ENCODE data around the gene TCEA3.

Gene TCEA3

DNA sequence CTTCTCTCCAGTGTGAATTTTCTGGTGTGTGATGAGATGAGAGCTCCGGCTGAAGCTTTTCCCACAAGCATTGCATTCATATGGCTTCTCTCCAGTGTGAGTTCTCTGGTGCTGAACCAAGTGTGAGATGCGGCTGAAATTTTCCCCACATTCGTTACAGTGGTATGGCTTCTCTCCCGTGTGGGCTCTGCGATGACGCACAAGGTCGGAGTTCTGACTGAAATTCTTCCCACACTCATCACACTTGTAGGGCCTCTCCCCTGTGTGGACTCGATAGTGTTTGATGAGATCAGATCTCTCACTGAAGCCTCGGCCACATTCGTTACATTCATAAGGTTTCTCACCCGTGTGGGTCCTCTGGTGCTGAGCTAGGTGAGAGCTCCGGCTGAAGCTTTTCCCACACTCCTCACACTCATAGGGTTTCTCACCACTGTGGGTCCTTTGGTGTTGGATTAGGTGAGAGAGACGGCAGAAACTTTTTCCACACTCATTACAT is 62.3 kb downstream of the TCEA3 start:
- no peak for DNase-seq

DNA sequence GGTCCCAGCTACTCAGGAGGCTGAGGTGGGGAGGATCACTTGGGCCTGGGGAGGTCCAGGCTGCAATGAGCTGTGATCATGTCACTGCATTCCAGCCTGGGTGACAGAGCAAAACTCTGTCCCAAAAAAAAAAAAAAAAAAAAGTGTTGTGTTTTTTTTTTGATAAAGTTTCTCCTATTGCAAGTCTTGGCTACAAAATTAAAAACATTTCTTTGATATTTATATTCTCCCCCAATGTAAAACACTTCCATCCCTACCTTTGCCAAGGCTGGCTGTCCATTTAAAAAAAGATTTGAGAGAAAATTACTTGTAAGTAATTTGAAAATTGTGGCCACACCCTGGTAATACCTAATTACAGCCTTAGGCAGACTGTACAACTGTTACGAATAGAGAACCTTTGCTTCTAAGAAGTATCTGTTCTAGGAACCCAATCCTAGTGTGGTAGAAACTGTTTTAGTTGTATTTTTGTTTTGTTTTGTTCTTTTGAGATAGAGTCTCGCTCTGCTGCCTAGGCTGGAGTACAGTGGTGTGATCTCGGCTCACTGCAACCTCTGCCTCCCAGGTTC is 66.2 kb downstream of the TCEA3 start:
- DNase-seq: no peak

DNA sequence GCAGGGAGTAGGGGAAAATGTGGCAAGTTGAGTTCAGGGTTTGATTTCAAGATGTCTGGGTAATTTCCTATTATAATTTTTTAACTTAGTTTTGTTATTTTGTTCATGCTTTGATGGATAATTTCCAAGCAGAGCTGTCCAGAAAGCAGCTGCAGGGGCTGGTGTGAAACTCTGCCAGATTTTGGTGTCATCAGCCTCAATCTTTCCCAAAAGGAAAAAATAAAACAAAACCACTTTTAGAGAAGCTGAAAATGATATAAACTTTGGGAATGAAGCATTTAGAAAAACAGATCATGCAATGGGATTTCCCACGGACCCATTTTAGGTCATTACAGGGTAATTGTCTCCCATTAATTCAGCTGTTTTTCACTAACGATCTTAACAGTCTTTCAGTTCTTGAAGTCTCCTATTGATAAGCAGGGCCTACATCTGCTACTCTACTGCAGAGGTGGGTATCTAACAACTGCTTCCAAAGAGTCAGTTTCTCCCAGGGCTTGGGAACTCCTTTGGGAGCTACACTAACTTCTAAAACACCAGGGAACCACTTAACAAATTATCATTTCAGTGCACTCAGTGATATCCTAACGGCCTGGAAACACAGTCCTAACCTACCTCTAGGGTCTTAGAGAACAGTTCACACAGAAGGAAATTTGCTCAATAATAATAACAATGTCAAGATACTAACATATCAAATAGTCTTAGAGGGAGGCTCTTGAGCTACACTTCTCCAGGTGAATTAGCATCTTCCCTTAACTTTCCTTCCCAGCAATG is 67.2 kb downstream of the TCEA3 start:
- no peak for DNase-seq

DNA sequence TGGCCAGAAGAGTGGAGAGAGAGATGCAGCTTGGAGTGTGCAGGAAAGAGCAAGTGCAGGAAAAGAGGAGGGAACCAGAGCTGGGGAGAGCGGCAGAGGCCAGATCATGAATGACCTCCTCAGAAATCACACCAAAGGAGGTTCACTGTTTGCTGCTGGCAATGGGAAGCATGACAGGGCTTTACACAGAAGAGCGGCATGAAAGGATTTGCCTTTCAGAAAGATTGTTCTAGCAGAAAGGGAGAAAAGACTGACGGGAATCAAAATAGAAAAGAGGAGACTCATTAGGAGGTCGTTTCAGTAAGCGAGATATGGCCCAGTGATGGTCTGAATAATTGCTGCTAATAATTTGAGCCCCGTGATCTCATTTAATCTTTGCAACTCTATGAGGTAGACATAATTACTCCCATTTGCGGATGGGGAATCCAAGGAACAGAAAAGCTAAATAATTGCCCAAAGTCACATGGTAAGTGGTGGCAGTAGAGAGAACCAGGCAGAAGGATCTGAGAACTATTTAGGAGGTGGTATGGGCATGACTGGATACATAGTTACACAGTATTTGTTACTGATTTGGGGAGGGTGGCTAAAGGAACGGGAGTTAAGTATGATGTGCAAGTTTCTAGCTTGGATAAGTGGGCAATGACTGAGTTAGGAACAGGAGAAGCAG is 67.9 kb downstream of the TCEA3 start:
- DNase-seq: no peak

DNA sequence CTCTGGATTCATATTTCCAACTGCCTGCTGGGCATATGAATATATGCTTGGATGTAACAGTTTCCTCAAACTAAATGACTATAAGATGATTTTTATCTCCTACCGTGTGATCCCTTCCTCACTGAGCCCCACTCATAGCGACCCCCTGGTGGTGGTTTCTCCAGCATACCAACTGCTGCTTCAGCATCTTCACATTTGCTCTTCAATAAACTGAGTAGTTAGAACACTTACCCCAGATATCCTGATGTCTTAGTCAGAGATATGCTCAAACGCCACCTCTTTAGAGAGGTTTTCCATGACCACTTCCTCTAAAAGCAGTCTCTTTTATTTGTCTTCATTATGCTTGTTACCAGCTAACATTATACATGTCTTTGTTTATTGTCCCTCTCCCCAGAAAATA is 70.3 kb downstream of the TCEA3 start:
- no peak for DNase-seq

DNA sequence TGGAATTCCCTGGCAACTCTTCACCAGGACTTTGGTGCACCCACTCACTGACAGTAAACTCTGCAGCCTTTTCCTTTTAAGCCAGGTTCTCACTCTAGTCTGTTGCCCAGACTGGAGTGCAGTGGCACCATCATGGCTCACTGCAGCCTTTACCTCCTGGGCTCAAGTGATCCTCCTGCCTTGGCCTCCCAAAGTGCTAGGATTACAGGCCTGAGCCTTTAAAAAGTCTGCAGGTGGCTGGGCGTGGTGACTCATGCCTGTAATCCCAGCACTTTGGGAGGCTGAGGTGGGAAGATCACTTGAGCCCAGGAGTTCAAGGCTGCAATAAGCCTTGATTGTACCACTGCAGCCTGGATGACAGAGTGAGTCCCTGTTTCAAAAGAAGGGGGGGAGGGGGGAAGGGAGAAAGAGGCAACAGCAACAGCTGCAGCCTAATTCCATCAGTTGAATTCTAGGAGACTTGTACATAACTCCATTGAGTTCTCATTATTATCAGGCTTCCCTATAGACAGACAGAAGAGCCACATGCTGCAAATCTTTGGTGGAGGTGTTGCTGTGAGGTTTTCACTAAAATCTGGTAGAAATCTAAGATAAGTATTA is 72.4 kb downstream of the TCEA3 start:
- no peak for DNase-seq

DNA sequence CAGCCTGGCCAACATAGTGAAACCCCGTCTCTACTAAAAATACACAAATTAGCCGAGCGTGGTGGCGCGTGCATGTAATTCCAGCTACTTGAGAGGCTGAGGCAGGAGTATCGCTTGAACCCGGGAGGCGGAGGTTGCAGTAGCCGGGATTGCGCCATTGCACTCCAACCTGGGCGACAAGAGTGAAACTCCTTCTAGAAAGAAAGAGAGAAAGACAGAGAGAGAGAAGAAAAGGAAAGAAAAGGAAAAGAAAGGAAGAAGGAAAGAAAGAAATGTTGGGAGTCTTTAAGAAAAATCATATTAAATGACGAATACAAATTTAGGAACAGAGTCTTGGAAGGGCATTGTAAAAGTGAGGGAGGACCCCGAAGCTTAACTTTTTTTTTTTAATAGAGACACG is 78.6 kb downstream of the TCEA3 start:
- no peak for DNase-seq

DNA sequence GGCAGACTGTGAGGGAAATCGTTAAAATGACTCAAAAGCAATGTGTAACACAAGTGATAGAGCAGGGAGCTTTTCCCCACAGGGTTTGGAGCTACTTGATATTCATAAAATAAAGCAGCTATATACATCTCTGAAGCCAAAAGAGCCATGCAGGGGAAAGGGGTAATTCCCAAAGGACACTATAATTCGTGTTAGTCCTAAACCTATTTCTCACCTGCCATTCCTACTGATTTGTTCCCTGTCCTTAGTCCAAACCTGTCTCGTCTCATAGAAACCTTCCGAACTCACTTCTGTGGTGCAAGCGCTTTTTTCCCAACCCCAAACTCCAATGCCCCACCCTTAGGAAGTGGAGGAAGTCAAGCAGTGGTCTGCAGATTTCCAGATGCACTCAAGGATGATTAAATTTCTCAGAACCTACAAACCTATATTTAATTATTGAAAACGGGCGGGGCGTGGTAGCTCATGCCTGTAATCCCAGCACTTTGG is 79.5 kb downstream of the TCEA3 start:
- peak; percentile 75 for DNase-seq

DNA sequence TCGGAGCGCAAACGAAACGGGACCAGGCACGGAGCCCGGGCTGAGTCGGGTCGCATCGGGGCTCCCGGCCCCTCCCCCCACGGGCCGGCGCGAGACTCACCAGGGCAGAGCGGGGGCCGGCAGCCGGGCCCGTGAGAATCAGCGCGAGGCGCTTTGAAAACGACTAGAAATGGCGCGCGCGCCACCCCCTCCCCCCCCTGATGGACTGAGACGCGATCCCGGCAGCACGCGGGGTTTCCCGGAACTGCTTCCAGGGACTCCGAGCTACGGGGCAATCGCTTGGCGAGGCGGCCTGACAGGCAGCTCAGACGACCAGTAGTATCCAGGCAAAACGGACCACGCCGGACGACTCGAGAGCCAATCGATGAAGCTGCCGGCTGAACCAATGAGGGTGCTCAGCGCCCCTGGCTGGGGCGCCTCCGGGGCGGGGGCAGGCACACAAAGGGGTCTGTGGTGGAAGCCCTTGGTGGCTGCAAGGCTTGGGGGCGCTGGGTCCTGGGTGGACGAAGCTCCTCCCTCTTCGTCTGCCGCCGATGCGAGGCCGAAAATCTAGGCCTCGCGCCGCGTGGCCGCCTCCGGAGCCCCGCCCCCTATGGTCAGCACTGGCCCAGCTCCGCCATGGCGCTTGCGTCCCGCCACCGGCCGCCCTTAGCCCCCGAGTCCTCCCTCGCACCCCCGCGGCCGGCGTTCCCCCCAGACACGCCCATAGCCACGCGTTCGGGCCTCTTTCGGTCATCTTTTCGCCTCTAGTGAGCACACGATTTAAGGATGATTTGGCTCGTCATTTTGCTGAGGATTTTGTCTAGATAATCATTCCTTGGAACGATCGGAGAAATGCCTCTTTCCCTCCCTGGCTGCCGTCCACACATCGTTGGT is 80.2 kb downstream of the TCEA3 start, which contains the start of gene HNRNPR:
HNRNPR (minus strand) TSS at position 174 of the 876 bp plus-strand sequence. CDS start 3,276 bp downstream, outside the sequence.
- DNase-seq: peak; percentile 99

DNA sequence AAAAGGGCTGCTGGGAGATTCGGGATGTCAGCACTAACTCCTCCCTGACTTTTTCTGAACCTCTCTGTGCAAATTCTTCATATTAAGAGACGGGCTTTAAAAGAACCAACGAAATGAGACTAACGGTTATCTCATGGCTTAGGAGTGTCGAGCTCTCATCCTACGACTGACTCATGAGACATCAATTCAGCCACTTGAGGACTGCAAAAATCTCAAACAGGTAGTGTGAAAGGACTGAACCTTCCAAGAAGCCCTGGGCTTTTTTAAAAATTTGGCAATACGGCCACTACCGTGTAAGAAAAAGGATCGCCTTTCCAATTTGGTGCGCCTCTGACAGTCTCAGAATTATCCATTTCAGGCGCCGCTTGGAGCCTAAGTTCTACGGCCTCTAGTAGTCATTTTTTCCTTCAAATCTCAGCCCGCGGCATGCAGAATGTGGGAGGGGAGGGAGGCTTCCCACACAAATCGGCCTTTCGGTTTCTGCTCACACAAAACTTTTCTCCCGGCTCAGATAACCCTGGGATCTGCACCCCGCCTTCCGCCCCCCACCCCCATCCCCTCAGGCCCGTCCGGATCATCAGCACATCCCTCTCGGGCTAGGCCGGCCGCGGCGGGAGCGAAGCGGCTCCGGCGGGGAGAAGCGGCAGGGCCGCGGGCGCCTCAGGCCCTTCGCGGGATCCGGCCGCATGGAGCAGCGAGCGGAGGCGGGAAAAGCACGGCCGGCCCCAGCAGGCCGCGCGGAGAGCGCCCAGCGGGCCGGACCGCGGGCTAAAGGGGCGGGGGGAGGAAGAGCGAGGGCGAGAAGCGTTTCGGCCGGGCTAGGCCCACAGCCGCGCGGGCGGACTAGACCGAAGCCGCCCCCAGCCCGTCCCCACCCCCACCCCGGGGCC is 81.1 kb downstream of the TCEA3 start:
- DNase-seq: peak; percentile 28

DNA sequence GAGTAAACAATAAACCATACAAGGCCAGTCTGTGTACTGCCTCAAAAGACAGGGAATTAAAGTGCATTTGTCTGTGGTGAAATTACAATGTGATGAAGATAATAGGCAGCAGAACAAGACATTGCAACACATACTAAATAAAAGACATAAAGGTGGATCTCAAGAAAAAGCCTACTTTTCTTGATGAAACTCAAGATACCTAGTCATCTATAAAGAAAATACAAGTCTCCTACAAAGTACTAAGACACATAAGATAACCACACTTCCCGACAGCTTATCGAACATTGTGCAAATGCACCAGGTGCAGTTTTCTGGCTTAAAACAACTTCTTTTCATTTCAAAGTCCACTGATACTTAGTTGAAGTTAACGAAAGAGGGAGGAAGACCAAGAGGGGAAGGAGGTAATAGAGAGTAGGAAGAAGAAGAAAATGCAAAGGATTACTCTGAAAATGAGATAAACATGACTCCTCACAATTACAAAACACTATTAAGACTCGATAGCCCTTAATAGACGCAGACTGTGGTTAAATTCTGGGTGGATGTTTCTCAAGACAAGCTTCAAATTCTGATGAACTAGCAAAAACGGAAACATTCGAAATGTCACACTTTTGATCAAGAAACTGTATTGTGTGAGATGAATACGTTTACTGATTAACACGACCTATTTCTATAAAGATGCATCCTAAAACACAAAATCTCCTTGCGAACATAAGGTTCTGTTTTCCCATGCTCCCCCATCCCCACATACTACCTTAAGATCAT is 82.4 kb downstream of the TCEA3 start:
- no peak for DNase-seq

DNA sequence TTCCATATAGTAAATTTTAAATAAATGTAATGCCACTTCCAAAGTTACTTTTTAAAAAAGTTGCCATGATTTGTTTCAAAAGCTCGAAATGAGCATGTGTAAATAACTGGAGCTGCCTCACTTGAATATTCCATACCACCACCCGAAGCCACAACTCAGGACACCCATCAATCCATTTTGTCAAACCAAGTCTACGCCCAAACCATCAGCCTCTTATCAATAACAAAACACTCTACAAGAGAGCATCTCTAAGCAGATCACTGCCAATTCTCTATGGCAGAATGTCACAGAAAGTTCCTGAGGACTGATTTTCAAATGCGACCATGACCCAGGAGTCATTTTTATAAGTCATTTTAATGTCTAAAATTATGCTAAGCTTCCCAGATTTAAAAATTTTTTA is 84.9 kb downstream of the TCEA3 start:
- DNase-seq: no peak

DNA sequence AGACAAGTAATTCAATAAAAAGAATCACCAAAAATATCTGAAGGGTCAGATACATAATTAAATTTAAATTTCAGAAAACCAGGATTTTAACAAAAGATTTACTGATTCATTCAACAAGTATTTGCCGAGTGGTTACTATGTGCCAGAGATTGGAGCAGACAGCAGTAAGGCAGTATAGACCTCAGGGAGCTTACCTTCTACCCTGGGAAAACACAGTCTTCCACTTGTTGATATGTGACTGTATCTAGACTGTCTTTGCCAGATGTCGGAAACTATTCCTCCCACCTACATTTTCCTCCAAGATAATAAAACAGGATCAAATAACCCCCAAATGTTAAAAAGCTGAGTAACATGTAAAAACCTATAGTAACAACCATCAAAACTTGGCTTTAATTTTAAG is 86.7 kb downstream of the TCEA3 start:
- no peak for DNase-seq

DNA sequence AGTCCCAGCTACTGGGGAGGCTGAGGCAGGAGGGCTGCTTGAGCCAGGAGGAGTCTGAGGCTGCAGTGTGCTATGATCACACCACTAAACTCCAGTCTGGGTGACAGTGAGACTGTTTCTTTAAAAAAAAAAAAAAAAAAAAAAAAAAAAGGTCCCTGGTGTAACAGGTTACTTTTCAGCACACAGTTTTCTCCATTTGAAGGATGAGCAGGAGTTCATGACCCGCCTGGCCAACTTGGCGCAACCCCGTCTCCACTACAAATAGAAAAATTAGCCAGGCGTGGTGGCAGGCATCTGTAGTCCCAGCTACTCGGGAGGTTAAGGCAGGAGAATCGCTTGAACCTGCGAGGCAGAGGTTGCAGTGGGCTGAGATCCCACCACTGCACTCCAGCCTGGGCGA is 92.8 kb downstream of the TCEA3 start:
- DNase-seq: no peak

Measured in DMS79 treated with DMSO at 0.1 percent for 48 hours (cell line).